Calu3 (cell line): ENCODE data around the gene SLC22A23. TPM values are rescaled to one million over a fixed set of nuclear protein-coding genes. Genes with fewer than 3 reads are reported as not detected.

ENCODE experiments used
- BruUV-seq: library from RNA; stranded (reverse); fragments of 400-500 nt; replicated peaks from 2 replicates; lab custom pipeline; 2021; lab: Mats Ljungman, UMichigan
- CTCF ChIA-PET: fragments of 300-600 bp; sonication (Branson Sonifier 250); formaldehyde crosslinking; loops from one replicate; lab custom pipeline; 2022; ENCODE audit warnings: antibody characterized with exemption; lab: Charles Lee
- DNase-seq: peaks from one replicate; pipeline ENCODE4 v3.0.0; 2022
- H3K27ac Mint-ChIP-seq: one replicate; pipeline ENCODE4 v1.8.0; 2022; ENCODE audit warnings: mixed read lengths; ENCODE audit not compliant: unreplicated experiment
- H3K27me3 Mint-ChIP-seq: one replicate; pipeline ENCODE4 v1.8.0; 2022; ENCODE audit warnings: mixed read lengths; ENCODE audit not compliant: unreplicated experiment
- H3K36me3 Mint-ChIP-seq: one replicate; pipeline ENCODE4 v1.8.0; 2022; ENCODE audit warnings: mild to moderate bottlenecking, moderate library complexity, mixed read lengths; ENCODE audit not compliant: insufficient read depth, unreplicated experiment
- H3K4me1 Mint-ChIP-seq: one replicate; pipeline ENCODE4 v1.8.0; 2022; ENCODE audit warnings: mild to moderate bottlenecking, low read depth, mixed read lengths; ENCODE audit not compliant: unreplicated experiment
- H3K4me3 Mint-ChIP-seq: one replicate; pipeline ENCODE4 v1.8.0; 2022; ENCODE audit warnings: mild to moderate bottlenecking, low read depth, moderate library complexity, mixed read lengths; ENCODE audit not compliant: unreplicated experiment
- H3K9me3 Mint-ChIP-seq: one replicate; pipeline ENCODE4 v1.8.0; 2022; ENCODE audit warnings: low read depth, mixed read lengths; ENCODE audit not compliant: unreplicated experiment
- CTCF ChIP-seq: fragments of 200-600 bp; IDR thresholded peaks from one replicate; pipeline ENCODE4 v1.8.0; 2022; ENCODE audit warnings: antibody characterized with exemption; ENCODE audit not compliant: unreplicated experiment
- intact Hi-C: fragments of 100-400 bp; cut with micrococcal nuclease; formaldehyde crosslinking; loops from one replicate; pipeline ENCODE4 v1.10.0; 2022; ENCODE audit not compliant: unreplicated experiment
- total RNA-seq: library from RNA; stranded (reverse); gene quantifications from 2 replicates; pipeline ENCODE4 v1.2.3, GENCODE V29; 2022

SLC22A23 gene
- total RNA-seq, 1 experiment from 2014 or later, result 3.9 TPM

- intact Hi-C loops, result no loop called here
- peaks cover 54% of the 10 kb centered on the region for H3K27me3 Mint-ChIP-seq
- BruUV-seq, result no TSS peak
- CTCF ChIA-PET, result no interaction called here
- H3K9me3 Mint-ChIP-seq, result no peaks in the 10 kb centered on the region
- no peak overlapping the region for H3K27ac Mint-ChIP-seq
- no peak for TF ChIP-seq CTCF
- no peaks in the 10 kb centered on the region for H3K4me1 Mint-ChIP-seq
- no peak for DNase-seq
- no peaks in the 10 kb centered on the region for H3K36me3 Mint-ChIP-seq
- no peak overlapping the region for H3K4me3 Mint-ChIP-seq
Observed at GRCh38 chr6:3314176-3314575, 142.7 kb downstream of the SLC22A23 start.

- Mint-ChIP-seq H3K9me3 (no peaks in the 10 kb centered on the region), H3K4me3 (no peak overlapping the region), H3K27ac (no peak overlapping the region), H3K4me1 (no peaks in the 10 kb centered on the region), H3K27me3 (peaks cover 39% of the 10 kb centered on the region), H3K36me3 (no peaks in the 10 kb centered on the region)
- CTCF ChIA-PET, result interaction anchor here (0.6 kb wide), 1 partner anchor 24 kb away, joined by 3 read pairs; no protein-coding TSS in a partner anchor
- DNase-seq, result no peak
- intact Hi-C loops, result no loop called here
- no TSS peak for BruUV-seq
- TF ChIP-seq CTCF, result no peak
Observed at GRCh38 chr6:3312604-3313231, 144.1 kb downstream of the SLC22A23 start.

GRCh38 chr6:3311826-3312225 is 145.0 kb downstream of the SLC22A23 start:
- no peak for TF ChIP-seq CTCF
- no TSS peak for BruUV-seq

GRCh38 chr6:3310703-3311102 is 146.1 kb downstream of the SLC22A23 start:
- intact Hi-C loops, result no loop called here
- Mint-ChIP-seq H3K4me3 (no peak overlapping the region), H3K36me3 (no peaks in the 10 kb centered on the region), H3K4me1 (no peaks in the 10 kb centered on the region), H3K9me3 (no peaks in the 10 kb centered on the region), H3K27ac (no peak overlapping the region), H3K27me3 (peaks cover 32% of the 10 kb centered on the region)
- CTCF ChIA-PET, result no interaction called here
- TF ChIP-seq CTCF, result no peak
- no TSS peak for BruUV-seq
- no peak for DNase-seq

More at GRCh38 chr6:3311826-3312225, 145.0 kb downstream of the SLC22A23 start:
- no peak overlapping the region for H3K4me3 Mint-ChIP-seq
- H3K9me3 Mint-ChIP-seq, result no peaks in the 10 kb centered on the region
- CTCF ChIA-PET, result no interaction called here
- H3K36me3 Mint-ChIP-seq, result no peaks in the 10 kb centered on the region
- no peak overlapping the region for H3K27ac Mint-ChIP-seq
- DNase-seq, result no peak
- H3K27me3 Mint-ChIP-seq, result peaks cover 30% of the 10 kb centered on the region
- H3K4me1 Mint-ChIP-seq, result no peaks in the 10 kb centered on the region
- intact Hi-C loops, result no loop called here
